GM23248 (cell line): ENCODE data around the gene DAPK1. TPM values are rescaled to one million over a fixed set of nuclear protein-coding genes. Genes with fewer than 3 reads are reported as not detected.

Experiments
- DNase-seq: peaks from one replicate; pipeline ENCODE4 v3.0.0-alpha.2; 2015
- H2AFZ ChIP-seq: fragments of 200-600 bp; sonication (generic); 2 replicates; pipeline ENCODE4 v1.6.1; 2016; ENCODE audit warnings: antibody characterized with exemption
- H3F3A ChIP-seq: fragments of 200-600 bp; sonication (generic); 2 replicates; pipeline ENCODE4 v1.6.1; 2016; ENCODE audit warnings: mild to moderate bottlenecking, antibody characterized with exemption, mixed run types; ENCODE audit not compliant: insufficient read depth
- H3K27ac ChIP-seq: fragments of 200-600 bp; sonication (generic); 2 replicates; pipeline ENCODE4 v1.5.1; 2016; ENCODE audit warnings: mild to moderate bottlenecking
- H3K27me3 ChIP-seq: fragments of 200-600 bp; sonication (generic); replicated peaks from 2 replicates; pipeline ENCODE4 v1.6.1; 2016; ENCODE audit warnings: mild to moderate bottlenecking; ENCODE audit not compliant: insufficient read depth
- H3K36me3 ChIP-seq: fragments of 200-600 bp; sonication (generic); 2 replicates; pipeline ENCODE4 v1.6.1; 2016; ENCODE audit warnings: low read depth, mild to moderate bottlenecking
- H3K4me1 ChIP-seq: fragments of 200-600 bp; sonication (generic); 2 replicates; pipeline ENCODE4 v1.6.1; 2016; ENCODE audit warnings: mild to moderate bottlenecking; ENCODE audit not compliant: insufficient read depth
- H3K4me2 ChIP-seq: fragments of 200-600 bp; sonication (generic); one replicate; pipeline ENCODE4 v1.6.1; 2016; ENCODE audit warnings: mild to moderate bottlenecking; ENCODE audit not compliant: unreplicated experiment
- H3K4me3 ChIP-seq: fragments of 200-600 bp; sonication (generic); 2 replicates; pipeline ENCODE4 v1.5.1; 2016; ENCODE audit warnings: mild to moderate bottlenecking
- H3K79me2 ChIP-seq: fragments of 200-600 bp; sonication (generic); 2 replicates; pipeline ENCODE4 v1.6.1; 2016; ENCODE audit warnings: mild to moderate bottlenecking; ENCODE audit not compliant: insufficient read depth
- H3K9ac ChIP-seq: fragments of 200-600 bp; sonication (generic); 2 replicates; pipeline ENCODE4 v1.6.1; 2016; ENCODE audit warnings: mild to moderate bottlenecking
- H3K9me2 ChIP-seq: fragments of 200-600 bp; sonication (generic); 2 replicates; pipeline ENCODE4 v1.6.1; 2016; ENCODE audit warnings: mixed run types, mild to moderate bottlenecking, moderate library complexity; ENCODE audit not compliant: insufficient read depth
- H3K9me3 ChIP-seq: fragments of 200-600 bp; sonication (generic); one replicate; pipeline ENCODE4 v1.6.1; 2017; ENCODE audit warnings: low read depth
- H4K20me1 ChIP-seq: fragments of 200-600 bp; sonication (generic); 2 replicates; pipeline ENCODE4 v1.6.0; 2016; ENCODE audit not compliant: insufficient read depth
- EZH2 ChIP-seq: fragments of 200-600 bp; sonication (generic); IDR thresholded peaks from 2 replicates; pipeline ENCODE4 v1.6.1; 2018; ENCODE audit warnings: antibody characterized with exemption, mild to moderate bottlenecking; ENCODE audit not compliant: insufficient read depth, poor library complexity, severe bottlenecking
- EZH2phosphoT487 ChIP-seq: fragments of 200-600 bp; sonication (generic); IDR thresholded peaks from 2 replicates; pipeline ENCODE4 v1.6.1; 2018; ENCODE audit warnings: antibody characterized with exemption, moderate library complexity, mild to moderate bottlenecking, low read depth; ENCODE audit not compliant: insufficient read depth
- WGBS, 2 experiments: methylation state at CpG; one replicate each; pipeline ENCODE4 v1.1.6; 2015 to 2017; ENCODE audit warnings: low lambda C conversion rate in 2 of 2, low coverage in 1 of 2; ENCODE audit errors: missing lambda C conversion rate in 2 of 2; 5-methylcytosine and 5-hydroxymethylcytosine counted together
- in situ Hi-C: fragments of 300-500 bp; cut with MboI; formaldehyde crosslinking; loops from 2 replicates; pipeline ENCODE4 v1.15.0; 2020
- polyA plus RNA-seq: library from polyadenylated mRNA; unstranded; fragments of >200 nt; fragmentation: Nextera tagmentation; extraction: Ambion mirVana; gene quantifications from 2 replicates; pipeline ENCODE4 v1.2.1, GENCODE V29; 2016
- total RNA-seq: library from RNA; depleted of rRNA; stranded (reverse); fragments of >200 nt; shearing (Covaris generic); gene quantifications from 2 replicates; pipeline ENCODE4 v1.2.3, GENCODE V29; 2014

The DAPK1 gene
- total and polyA plus RNA-seq, 2 experiments from 2014 or later: 1.6 to 1.9 TPM

DNA sequence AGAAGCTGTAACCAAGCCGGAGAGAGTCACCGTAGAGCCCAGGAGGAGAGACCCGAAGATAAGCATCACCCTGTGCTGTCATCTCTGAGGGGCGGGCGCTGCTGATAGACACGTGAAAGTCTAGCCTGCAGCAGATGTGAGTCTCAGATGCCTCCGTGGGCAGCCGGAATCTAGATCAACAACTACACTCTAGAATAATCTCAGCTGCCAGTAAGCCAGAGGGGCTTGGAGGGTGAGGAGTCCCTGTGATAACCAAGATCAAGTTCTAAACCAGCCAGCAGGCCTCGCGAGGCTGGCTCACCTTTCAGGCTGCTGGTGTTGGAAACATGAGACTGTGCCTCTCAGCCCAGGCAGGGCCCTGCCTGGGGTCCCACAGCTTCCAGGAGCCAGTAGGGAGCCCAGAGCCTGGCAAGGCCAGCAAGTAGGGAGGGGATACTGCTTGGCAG lies 54.1 kb downstream of the DAPK1 start:
- Histone ChIP-seq H3K27ac (no peak overlapping the region), H4K20me1 (no peaks in the 10 kb centered on the region), H3K4me1 (no peaks in the 10 kb centered on the region), H3K9me2 (no peaks in the 10 kb centered on the region), H3K4me3 (no peak overlapping the region), H3K79me2 (no peaks in the 10 kb centered on the region), H3F3A (no peaks in the 10 kb centered on the region), H3K4me2 (no peak overlapping the region), H3K9me3 (no peaks in the 10 kb centered on the region), H2AFZ (no peak overlapping the region), H3K9ac (no peak overlapping the region), H3K27me3 (no peaks in the 10 kb centered on the region), H3K36me3 (no peaks in the 10 kb centered on the region)
- no peak for DNase-seq
- TF ChIP-seq EZH2phosphoT487 (no peak), EZH2 (no peak)
- in situ Hi-C loops: no loop called here
- 86% methylated on average over 10 of the region's 10 CpGs for WGBS, 2 experiments

DNA sequence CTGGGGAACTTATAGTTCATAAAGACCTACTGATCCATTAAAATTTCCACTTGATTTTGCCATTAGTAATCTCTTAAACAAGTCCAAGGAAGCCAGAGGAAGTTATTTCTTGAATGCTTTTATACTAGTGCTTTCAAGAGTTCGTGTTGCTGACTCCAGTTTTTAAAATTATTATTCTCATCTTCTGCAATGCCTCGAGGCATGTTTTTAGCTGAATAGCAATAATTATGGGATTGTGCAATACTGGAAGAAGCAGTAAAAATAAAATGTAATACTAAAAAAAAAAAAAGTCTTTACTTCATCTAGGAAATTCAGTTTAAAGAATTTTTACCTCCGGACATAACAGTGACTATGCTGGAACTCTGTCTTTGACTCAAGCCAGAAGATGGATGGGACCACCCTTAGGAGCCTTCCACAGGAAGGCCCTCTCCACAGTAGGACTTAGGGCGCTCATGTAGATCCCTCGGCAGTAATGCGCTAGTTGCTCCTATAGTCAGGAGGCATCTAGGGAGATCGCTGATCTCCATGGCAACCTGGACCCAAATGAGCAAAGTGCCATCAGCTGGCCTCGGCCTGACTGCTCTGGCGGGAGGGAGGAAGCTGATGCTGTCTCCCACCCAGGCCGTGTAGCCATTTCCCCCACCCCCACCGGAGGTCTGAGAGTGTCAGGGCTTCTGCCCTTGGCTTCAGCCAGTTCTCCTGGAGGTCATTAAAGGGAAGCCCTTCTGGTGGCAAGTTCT lies 56.7 kb downstream of the DAPK1 start:
- no peak overlapping the region for H2AFZ ChIP-seq
- no peaks in the 10 kb centered on the region for H4K20me1 ChIP-seq
- WGBS, 2 experiments: 47 to 57% methylated on average over 10 to 11 of the region's 11 CpGs
- TF ChIP-seq EZH2phosphoT487 (no peak), EZH2 (no peak)
- in situ Hi-C loops: no loop called here
- DNase-seq: peak; percentile 9
- no peak overlapping the region for H3K4me2 ChIP-seq
- H3K9me3 ChIP-seq: no peaks in the 10 kb centered on the region
- H3K36me3 ChIP-seq: no peaks in the 10 kb centered on the region
- no peak overlapping the region for H3K4me3 ChIP-seq
- H3K9ac ChIP-seq: no peak overlapping the region
- H3F3A ChIP-seq: no peaks in the 10 kb centered on the region
- H3K9me2 ChIP-seq: no peaks in the 10 kb centered on the region
- no peaks in the 10 kb centered on the region for H3K27me3 ChIP-seq
- no peaks in the 10 kb centered on the region for H3K79me2 ChIP-seq
- H3K4me1 ChIP-seq: no peaks in the 10 kb centered on the region
- no peak overlapping the region for H3K27ac ChIP-seq

DNA sequence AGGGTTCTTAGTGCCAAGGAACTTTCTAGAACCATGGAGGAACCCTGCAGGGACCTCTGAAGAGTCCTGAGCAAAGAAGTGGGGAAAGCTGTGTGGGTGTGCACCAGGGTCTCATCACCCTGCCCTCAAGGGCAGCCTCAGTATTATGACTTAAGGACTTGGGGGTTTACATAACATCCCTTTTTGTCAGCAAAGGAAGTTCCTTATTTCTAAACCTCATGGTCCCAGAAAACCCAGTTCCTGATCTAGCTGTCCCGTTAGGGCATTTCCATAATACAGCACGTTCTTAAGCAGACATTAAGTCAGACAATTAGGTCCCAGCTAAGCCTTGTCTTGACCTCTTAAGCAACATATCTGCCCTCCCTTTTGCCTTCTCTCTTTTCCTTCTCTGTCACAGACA lies 57.3 kb downstream of the DAPK1 start:
- in situ Hi-C loops: no loop called here

DNA sequence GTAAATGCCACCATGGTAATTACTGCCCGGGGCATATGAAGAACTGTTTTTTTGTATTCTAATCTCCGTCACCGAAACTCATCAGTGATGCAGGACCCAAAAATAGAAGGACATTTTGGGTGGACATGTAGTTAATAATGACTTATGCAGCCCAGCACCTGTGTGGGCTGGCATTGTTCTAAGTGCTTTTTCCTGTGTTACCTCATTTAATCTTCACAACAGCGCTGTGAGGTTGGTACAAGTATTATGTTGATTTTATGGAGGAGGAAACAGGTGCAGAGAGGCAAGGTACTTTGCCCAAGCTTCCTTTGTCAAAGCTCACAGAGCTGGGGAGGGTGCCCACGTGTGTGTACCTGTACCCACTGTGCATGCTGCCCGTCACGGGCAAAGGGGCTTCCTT lies 58.4 kb downstream of the DAPK1 start:
- Histone ChIP-seq H3K4me3 (no peak overlapping the region), H3K79me2 (no peaks in the 10 kb centered on the region), H3K9me2 (no peaks in the 10 kb centered on the region), H3K36me3 (no peaks in the 10 kb centered on the region), H3K9ac (no peak overlapping the region), H3K4me2 (no peak overlapping the region), H4K20me1 (no peaks in the 10 kb centered on the region), H3K4me1 (no peaks in the 10 kb centered on the region), H3K27ac (no peak overlapping the region), H3F3A (no peaks in the 10 kb centered on the region), H2AFZ (no peak overlapping the region), H3K27me3 (no peaks in the 10 kb centered on the region), H3K9me3 (no peaks in the 10 kb centered on the region)
- in situ Hi-C loops: no loop called here
- DNase-seq: no peak
- TF ChIP-seq EZH2phosphoT487 (no peak), EZH2 (no peak)
- WGBS, 2 experiments: 73 to 84% methylated on average over 7 of the region's 7 CpGs

More for the DNA sequence above, 57.3 kb downstream of the DAPK1 start:
- WGBS, 2 experiments: 70 to 75% methylated on average over 2 of the region's 2 CpGs
- TF ChIP-seq EZH2phosphoT487: no peak
- no peak for TF ChIP-seq EZH2
- H3K4me1 ChIP-seq: no peaks in the 10 kb centered on the region
- no peak overlapping the region for H3K27ac ChIP-seq
- H3K4me2 ChIP-seq: no peak overlapping the region
- no peaks in the 10 kb centered on the region for H3K27me3 ChIP-seq
- no peaks in the 10 kb centered on the region for H3K9me3 ChIP-seq
- H3F3A ChIP-seq: no peaks in the 10 kb centered on the region
- H3K9me2 ChIP-seq: no peaks in the 10 kb centered on the region
- H2AFZ ChIP-seq: no peak overlapping the region
- H3K9ac ChIP-seq: no peak overlapping the region
- no peaks in the 10 kb centered on the region for H4K20me1 ChIP-seq
- no peak overlapping the region for H3K4me3 ChIP-seq
- H3K36me3 ChIP-seq: no peaks in the 10 kb centered on the region
- H3K79me2 ChIP-seq: no peaks in the 10 kb centered on the region
- DNase-seq: no peak
